ENCODE data around the gene EYA2. TPM values are rescaled to one million over a fixed set of nuclear protein-coding genes. Genes with fewer than 3 reads are reported as not detected.

The EYA2 gene
- total RNA-seq, 1 donor from 2014 or later: 1.8 TPM

GRCh38 chr20:47143657-47144056, 249.0 kb downstream of the EYA2 start:
- H3K4me1 Mint-ChIP-seq: peaks cover 14% of the 10 kb centered on the region
- TF ChIP-seq EZH2 (IDR thresholded peaks at IDR 0.05) (no peak), EZH2phosphoT487 (IDR thresholded peaks at IDR 0.05) (no peak), CTCF (IDR thresholded peaks at IDR 0.05) (no peak)

DNA sequence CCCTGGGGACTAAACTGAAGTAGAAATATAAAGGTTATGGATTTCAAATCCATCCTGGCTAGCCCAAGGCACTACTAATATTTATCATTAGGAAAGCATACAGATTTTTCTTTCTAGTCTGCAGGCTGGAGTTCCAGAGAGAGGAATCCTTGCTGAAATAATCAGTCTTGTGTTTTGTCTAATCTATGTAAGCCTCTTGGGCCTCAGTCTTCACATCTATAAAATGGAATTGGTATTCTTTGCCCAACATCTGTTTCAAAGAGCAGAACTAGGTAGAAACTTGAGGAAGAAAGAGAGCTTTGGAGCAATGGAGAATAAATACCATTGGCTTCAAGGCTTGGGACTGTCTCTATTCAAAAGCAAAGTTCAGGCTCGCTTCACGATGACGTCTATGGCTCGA, 249.8 kb downstream of the EYA2 start:
- Histone ChIP-seq H3K36me3 (no peaks in the 10 kb centered on the region), H2AFZ (replicated peaks) (no peak overlapping the region), H3K27ac (no peak overlapping the region), H3K27me3 (no peaks in the 10 kb centered on the region), H3K9me3 (ENCODE audit: low read depth) (no peaks in the 10 kb centered on the region), H3K9ac (no peak overlapping the region), H3K4me1 (no peaks in the 10 kb centered on the region), H3K4me3 (no peak overlapping the region), H3F3A (ENCODE audit: low read depth) (no peaks in the 10 kb centered on the region), H3K79me2 (ENCODE audit: low read depth) (no peaks in the 10 kb centered on the region), H3K4me2 (no peak overlapping the region), H4K20me1 (ENCODE audit: low read depth) (no peaks in the 10 kb centered on the region)
- peaks cover 14% of the 10 kb centered on the region for H3K4me1 Mint-ChIP-seq
- TF ChIP-seq EZH2 (IDR thresholded peaks at IDR 0.05) (no peak), CTCF (IDR thresholded peaks at IDR 0.05) (no peak), EZH2phosphoT487 (IDR thresholded peaks at IDR 0.05) (no peak)
- H3K36me3 Mint-ChIP-seq: no peaks in the 10 kb centered on the region
- H3K27me3 Mint-ChIP-seq (ENCODE audit: insufficient read depth, low read depth): no peaks in the 10 kb centered on the region
- DNase-seq (ENCODE audit: low spot score): no peak
- no peak overlapping the region for H3K4me3 Mint-ChIP-seq
- H3K27ac Mint-ChIP-seq: no peak overlapping the region
- peaks cover 9% of the 10 kb centered on the region for H3K9me3 Mint-ChIP-seq

More at GRCh38 chr20:47143657-47144056, 249.0 kb downstream of the EYA2 start:
- H3K27ac ChIP-seq: no peak overlapping the region
- no peaks in the 10 kb centered on the region for H3K4me1 ChIP-seq
- no peak overlapping the region for H3K9ac ChIP-seq
- H3F3A ChIP-seq (ENCODE audit: low read depth): no peaks in the 10 kb centered on the region
- H4K20me1 ChIP-seq (ENCODE audit: low read depth): no peaks in the 10 kb centered on the region
- no peak overlapping the region for H3K4me2 ChIP-seq
- Mint-ChIP-seq H3K36me3 (no peaks in the 10 kb centered on the region), H3K27ac (no peak overlapping the region), H3K4me3 (no peak overlapping the region), H3K27me3 (ENCODE audit: insufficient read depth, low read depth) (no peaks in the 10 kb centered on the region), H3K9me3 (peaks cover 9% of the 10 kb centered on the region)
- H3K36me3 ChIP-seq: no peaks in the 10 kb centered on the region
- no peak overlapping the region for H2AFZ ChIP-seq (replicated peaks)
- no peaks in the 10 kb centered on the region for H3K27me3 ChIP-seq
- no peak overlapping the region for H3K4me3 ChIP-seq
- no peak for DNase-seq (ENCODE audit: low spot score)
- no peaks in the 10 kb centered on the region for H3K79me2 ChIP-seq (ENCODE audit: low read depth)
- H3K9me3 ChIP-seq (ENCODE audit: low read depth): no peaks in the 10 kb centered on the region

DNA sequence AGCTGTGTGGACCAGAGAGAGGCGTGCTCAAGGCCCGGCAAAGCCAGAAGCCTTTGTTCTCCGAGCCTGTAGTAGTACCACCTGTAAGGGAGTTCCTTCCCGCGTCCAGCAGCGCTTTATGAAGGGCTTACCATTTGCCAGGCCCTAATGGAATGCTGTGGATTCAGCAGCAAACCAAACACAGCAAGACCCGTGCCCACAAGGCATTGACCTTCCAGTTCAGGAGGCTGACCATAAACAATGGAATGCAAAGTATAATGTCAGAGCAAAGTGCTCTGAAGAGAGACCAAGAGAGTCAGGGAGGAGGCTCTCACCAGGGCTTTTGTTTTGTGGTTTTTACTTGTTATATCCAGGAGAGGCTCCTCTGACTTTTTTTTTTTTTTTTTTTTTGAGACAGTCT, 252.0 kb downstream of the EYA2 start:
- H3K36me3 ChIP-seq: no peaks in the 10 kb centered on the region
- no peaks in the 10 kb centered on the region for H3K27me3 ChIP-seq
- no peak overlapping the region for H3K9ac ChIP-seq
- no peak overlapping the region for H3K27ac ChIP-seq
- Mint-ChIP-seq H3K4me3 (no peak overlapping the region), H3K27ac (peak overlapping the region; percentile 81), H3K27me3 (ENCODE audit: insufficient read depth, low read depth) (peaks cover 2% of the 10 kb centered on the region), H3K36me3 (no peaks in the 10 kb centered on the region), H3K9me3 (peaks cover 6% of the 10 kb centered on the region), H3K4me1 (peaks cover 14% of the 10 kb centered on the region)
- H3K9me3 ChIP-seq (ENCODE audit: low read depth): no peaks in the 10 kb centered on the region
- H3K4me3 ChIP-seq: no peak overlapping the region
- no peaks in the 10 kb centered on the region for H4K20me1 ChIP-seq (ENCODE audit: low read depth)
- TF ChIP-seq EZH2 (IDR thresholded peaks at IDR 0.05) (no peak), CTCF (IDR thresholded peaks at IDR 0.05) (no peak), EZH2phosphoT487 (IDR thresholded peaks at IDR 0.05) (no peak)
- DNase-seq (ENCODE audit: low spot score): peak; percentile 26
- H3K79me2 ChIP-seq (ENCODE audit: low read depth): no peaks in the 10 kb centered on the region
- no peaks in the 10 kb centered on the region for H3K4me1 ChIP-seq
- no peak overlapping the region for H3K4me2 ChIP-seq
- H2AFZ ChIP-seq (replicated peaks): no peak overlapping the region
- no peaks in the 10 kb centered on the region for H3F3A ChIP-seq (ENCODE audit: low read depth)
